IMR-90 (cell line): ENCODE data around the gene PLAAT4. TPM values are rescaled to one million over a fixed set of nuclear protein-coding genes. Genes with fewer than 3 reads are reported as not detected.

Source experiments
- ATAC-seq: fragments of 200-7000 bp; cut with Tn5 transposase; 2 replicates; pipeline ENCODE4 v1.9.1; 2020; ENCODE audit warnings: low read depth, mild to moderate bottlenecking, moderate library complexity
- BruUV-seq: library from RNA; stranded (reverse); fragments of 400-500 nt; replicated peaks from 2 replicates; lab custom pipeline; 2021; lab: Mats Ljungman, UMichigan
- CTCF ChIA-PET: fragments of 300-600 bp; formaldehyde crosslinking; extraction: SDS; loops from one replicate; lab custom pipeline; 2021; ENCODE audit warnings: antibody characterized with exemption; lab: Yijun Ruan, JAX
- POLR2A ChIA-PET: fragments of 300-600 bp; sonication (Branson Sonifier 250); formaldehyde crosslinking; loops from one replicate; lab custom pipeline; 2022; ENCODE audit warnings: antibody characterized with exemption; ENCODE audit not compliant: unreplicated experiment; lab: Charles Lee
- DNase-seq: peaks from one replicate; pipeline ENCODE4 v3.0.0; 2013
- H2AFZ ChIP-seq: replicated peaks from 2 replicates; pipeline ENCODE3; 2013; ENCODE audit warnings: low read length, mild to moderate bottlenecking; ENCODE audit not compliant: poor library complexity
- H2AK5ac ChIP-seq: 2 replicates; pipeline ENCODE4 v1.6.1; 2013; ENCODE audit warnings: low read depth, low read length, inconsistent platforms
- H2AK9ac ChIP-seq: replicated peaks from 2 replicates; pipeline ENCODE3; 2013; ENCODE audit warnings: mild to moderate bottlenecking, low read depth, low read length, moderate library complexity; ENCODE audit not compliant: poor library complexity
- H2BK120ac ChIP-seq: 2 replicates; pipeline ENCODE4 v1.6.1; 2013; ENCODE audit warnings: low read depth, low read length, inconsistent platforms
- H2BK15ac ChIP-seq: 3 replicates; pipeline ENCODE4 v1.6.1; 2013; ENCODE audit warnings: low read depth, low read length, inconsistent platforms
- H2BK20ac ChIP-seq: 2 replicates; pipeline ENCODE4 v1.6.1; 2013; ENCODE audit warnings: low read depth, mild to moderate bottlenecking, inconsistent platforms, low read length, moderate library complexity
- H2BK5ac ChIP-seq: 2 replicates; pipeline ENCODE4 v1.6.1; 2013; ENCODE audit warnings: mild to moderate bottlenecking, low read depth, low read length, inconsistent platforms; ENCODE audit not compliant: poor library complexity, severe bottlenecking
- H3K14ac ChIP-seq: replicated peaks from 2 replicates; pipeline ENCODE4 v1.6.1; 2013; ENCODE audit warnings: low read depth, low read length, inconsistent platforms
- H3K18ac ChIP-seq: 2 replicates; pipeline ENCODE4 v1.6.1; 2013; ENCODE audit warnings: low read depth, low read length, control low read depth
- H3K23ac ChIP-seq: 2 replicates; pipeline ENCODE4 v1.6.1; 2013; ENCODE audit warnings: low read depth, low read length, inconsistent platforms
- H3K27ac ChIP-seq: 2 replicates; pipeline ENCODE4 v1.5.1; 2013; ENCODE audit warnings: mild to moderate bottlenecking, control low read depth, low read length; ENCODE audit not compliant: insufficient read depth
- H3K27me3 ChIP-seq: 2 replicates; pipeline ENCODE4 v1.6.1; 2013; ENCODE audit warnings: low read length; ENCODE audit not compliant: control insufficient read depth, insufficient read depth
- H3K36me3 ChIP-seq: 2 replicates; pipeline ENCODE4 v1.6.1; 2013; ENCODE audit warnings: low read length, mixed read lengths; ENCODE audit not compliant: control insufficient read depth, insufficient read depth
- H3K4ac ChIP-seq: 2 replicates; pipeline ENCODE4 v1.6.1; 2013; ENCODE audit warnings: low read depth, low read length, inconsistent platforms
- H3K4me1 ChIP-seq: 2 replicates; pipeline ENCODE4 v1.6.1; 2013; ENCODE audit warnings: low read length, mixed read lengths; ENCODE audit not compliant: control insufficient read depth, insufficient read depth
- H3K4me2 ChIP-seq: 2 replicates; pipeline ENCODE4 v1.6.1; 2013; ENCODE audit warnings: low read depth, mild to moderate bottlenecking, control low read depth, low read length, moderate library complexity
- H3K4me3 ChIP-seq: 2 replicates; pipeline ENCODE4 v1.5.1; 2013; ENCODE audit warnings: low read depth, mild to moderate bottlenecking, control low read depth, low read length, moderate library complexity; ENCODE audit not compliant: insufficient read depth
- H3K56ac ChIP-seq: 2 replicates; pipeline ENCODE4 v1.6.1; 2013; ENCODE audit warnings: low read length, inconsistent platforms; ENCODE audit not compliant: insufficient read depth; ENCODE audit errors: extremely low read depth
- H3K79me1 ChIP-seq, 2 experiments: 2 replicates each; pipeline ENCODE4 v1.6.1; 2013; ENCODE audit warnings: low read length in 2 of 2, inconsistent platforms in 1 of 2, low read depth in 1 of 2
- H3K9ac ChIP-seq: 2 replicates; pipeline ENCODE4 v1.6.1; 2013; ENCODE audit warnings: low read depth, low read length, control low read depth
- H3K9me1 ChIP-seq: 2 replicates; pipeline ENCODE4 v1.6.1; 2013; ENCODE audit warnings: low read length, inconsistent platforms; ENCODE audit not compliant: insufficient read depth
- H3K9me3 ChIP-seq: 2 replicates; pipeline ENCODE4 v1.6.1; 2013; ENCODE audit warnings: low read length; ENCODE audit not compliant: control insufficient read depth, insufficient read depth
- H4K20me1 ChIP-seq: 2 replicates; pipeline ENCODE4 v1.6.1; 2013; ENCODE audit warnings: low read length, inconsistent platforms; ENCODE audit not compliant: insufficient read depth
- H4K5ac ChIP-seq: 2 replicates; pipeline ENCODE4 v1.6.1; 2013; ENCODE audit warnings: mild to moderate bottlenecking, low read depth, low read length, control low read depth
- H4K8ac ChIP-seq, 2 experiments: 2 replicates each; pipeline ENCODE4 v1.6.1; 2013; ENCODE audit warnings: low read depth in 2 of 2, low read length in 2 of 2, control low read depth in 1 of 2, inconsistent platforms in 1 of 2
- H4K91ac ChIP-seq: 2 replicates; pipeline ENCODE4 v1.6.1; 2013; ENCODE audit warnings: low read depth, low read length, inconsistent platforms; ENCODE audit not compliant: insufficient read depth
- BHLHE40 ChIP-seq: fragments of 150-350 bp; IDR thresholded peaks from 2 replicates; pipeline ENCODE4 v1.6.1; 2016; ENCODE audit warnings: mild to moderate bottlenecking, low read depth, low read length
- CHD1 ChIP-seq: IDR thresholded peaks from 2 replicates; pipeline ENCODE4 v1.6.1; 2012; ENCODE audit warnings: low read depth, low read length, improper control_type of control experiment
- CTCF ChIP-seq: conservative IDR thresholded peaks from 2 replicates; pipeline ENCODE4 v1.5.1; 2012; ENCODE audit warnings: mild to moderate bottlenecking, low read depth, low read length, improper control_type of control experiment
- ELK1 ChIP-seq: fragments of 150-350 bp; IDR thresholded peaks from 2 replicates; pipeline ENCODE4 v1.6.1; 2016; ENCODE audit warnings: low read depth, mild to moderate bottlenecking, low read length, moderate library complexity, borderline replicate concordance
- FOS ChIP-seq: fragments of 150-350 bp; IDR thresholded peaks from 2 replicates; pipeline ENCODE4 v1.6.1; 2016; ENCODE audit warnings: low read depth, low read length
- MAFK ChIP-seq: IDR thresholded peaks from 2 replicates; pipeline ENCODE4 v1.6.1; 2012; ENCODE audit warnings: low read depth, low read length, improper control_type of control experiment
- MAZ ChIP-seq: IDR thresholded peaks from 2 replicates; pipeline ENCODE4 v1.6.1; 2012; ENCODE audit warnings: low read depth, mild to moderate bottlenecking, low read length, improper control_type of control experiment, moderate library complexity, borderline replicate concordance
- MXI1 ChIP-seq: IDR thresholded peaks from 2 replicates; pipeline ENCODE4 v1.6.1; 2012; ENCODE audit warnings: low read depth, mild to moderate bottlenecking, low read length, moderate library complexity, borderline replicate concordance
- NFE2L2 ChIP-seq: fragments of 150-350 bp; IDR thresholded peaks from 2 replicates; pipeline ENCODE4 v1.6.1; 2016; ENCODE audit warnings: low read depth, mild to moderate bottlenecking, low read length
- POLR2A ChIP-seq: IDR thresholded peaks from 2 replicates; pipeline ENCODE4 v1.6.1; 2012; ENCODE audit warnings: mild to moderate bottlenecking, low read depth, low read length
- RAD21 ChIP-seq: IDR thresholded peaks from 2 replicates; pipeline ENCODE4 v1.6.1; 2012; ENCODE audit warnings: low read length, improper control_type of control experiment
- RCOR1 ChIP-seq: IDR thresholded peaks from 2 replicates; pipeline ENCODE4 v1.6.1; 2012; ENCODE audit warnings: mild to moderate bottlenecking, low read length, improper control_type of control experiment; ENCODE audit not compliant: insufficient replicate concordance
- RFX5 ChIP-seq: IDR thresholded peaks from 2 replicates; pipeline ENCODE4 v1.8.0; 2012; ENCODE audit warnings: low read depth, mild to moderate bottlenecking, low read length, moderate library complexity
- SMC3 ChIP-seq: fragments of 150-350 bp; IDR thresholded peaks from 2 replicates; pipeline ENCODE4 v1.6.1; 2016; ENCODE audit warnings: low read depth, mild to moderate bottlenecking, antibody characterized with exemption, low read length, moderate library complexity
- USF2 ChIP-seq: fragments of 150-350 bp; IDR thresholded peaks from 2 replicates; pipeline ENCODE4 v1.6.1; 2017; ENCODE audit warnings: mild to moderate bottlenecking, antibody characterized with exemption, low read length, low read depth
- WGBS, 2 experiments: methylation state at CpG; one replicate each; pipeline versions ENCODE4 v1.1.5 to v1.1.7; 2013; ENCODE audit warnings: missing lambda C conversion rate in 2 of 2; ENCODE audit not compliant: insufficient read length in 1 of 2; ENCODE audit errors: extremely low coverage in 2 of 2; 5-methylcytosine and 5-hydroxymethylcytosine counted together
- dilution Hi-C: fragments of 300-500 bp; cut with HindIII; formaldehyde crosslinking; loops from one replicate; pipeline ENCODE4 v1.14.3; 2018; ENCODE audit warnings: low sequenced_read_pairs; ENCODE audit not compliant: unreplicated experiment
- in situ Hi-C: fragments of 300-500 bp; cut with MboI; formaldehyde crosslinking; loops from 3 replicates; pipeline ENCODE4 v1.14.3; 2019; ENCODE audit warnings: low sequenced_read_pairs, inconsistent platforms, mixed read lengths
- intact Hi-C: fragments of 100-400 bp; cut with micrococcal nuclease; formaldehyde crosslinking; loops from 2 replicates; pipeline ENCODE4 v1.10.0; 2022
- polyA plus RNA-seq, 3 experiments: library from polyadenylated mRNA; depleted of rRNA; stranded (reverse); fragments of >200 nt; gene quantifications; 2 replicates each; pipeline ENCODE4 v1.2.3, GENCODE V29; 2012; ENCODE audit warnings: low replicate concordance in 1 of 3
- total RNA-seq: library from RNA; depleted of rRNA; stranded (reverse); fragments of >200 nt; gene quantifications from 2 replicates; pipeline ENCODE4 v1.2.3, GENCODE V29; 2012

Gene PLAAT4
- total and polyA plus RNA-seq, 2 of the 4 experiments (the other 2 are of a cell fraction) = 0.17 to 0.18 TPM

GRCh38 chr11:63532117-63532516 lies 4.5 kb upstream of the PLAAT4 start:
- TF ChIP-seq MXI1 (no peak), MAFK (no peak), RCOR1 (no peak), USF2 (no peak), RFX5 (no peak), SMC3 (no peak), ELK1 (no peak), CTCF (no peak), MAZ (no peak), NFE2L2 (no peak), RAD21 (no peak), BHLHE40 (no peak), CHD1 (no peak), POLR2A (no peak), FOS (no peak)
- Histone ChIP-seq H4K5ac (no peak overlapping the region), H2AFZ (no peak overlapping the region), H2BK20ac (no peak overlapping the region), H3K9me3 (no peaks in the 10 kb centered on the region), H3K4me3 (no peak overlapping the region), H3K4me1 (peaks cover 6% of the 10 kb centered on the region; the same call in 1 of the 2 replicates), H2AK5ac (no peak overlapping the region), H3K14ac (no peak overlapping the region), H2BK15ac (no peak overlapping the region), H3K36me3 (no peaks in the 10 kb centered on the region), H3K18ac (no peak overlapping the region), H2BK5ac (no peak overlapping the region), H3K23ac (no peak overlapping the region), H2BK120ac (no peak overlapping the region), H3K27ac (no peak overlapping the region), H2AK9ac (no peak overlapping the region), H4K20me1 (no peaks in the 10 kb centered on the region), H3K9ac (no peak overlapping the region), H4K8ac (no peak overlapping the region), H3K79me1 (no peaks in the 10 kb centered on the region), H4K91ac (no peak overlapping the region), H3K4ac (no peak overlapping the region), H3K4me2 (no peak overlapping the region), H3K9me1 (no peaks in the 10 kb centered on the region), H3K56ac (no peak overlapping the region), H3K27me3 (peaks cover 5% of the 10 kb centered on the region)
- POLR2A ChIA-PET = no interaction called here
- ATAC-seq (no peak), DNase-seq (no peak)
- no TSS peak for BruUV-seq
- in situ Hi-C loops (no loop called here), intact Hi-C loops (no loop called here), dilution Hi-C loops (no loop called here)
- CTCF ChIA-PET = no interaction called here
- no CpG with 5 or more reads among the region's 2 CpGs for WGBS, 2 experiments
